ENCODE results near the gene MN1.

Gene MN1

GRCh38 chr22:27782088-27782487 lies 19.5 kb downstream of the MN1 start:
- DNase-seq, result no peak

- no peak for DNase-seq
These were observed 21.4 kb downstream of the MN1 start for GRCh38 chr22:27780161-27780575.

GRCh38 chr22:27779643-27780042 lies 21.9 kb downstream of the MN1 start:
- no peak for DNase-seq

- DNase-seq, result no peak
These were observed 23.1 kb downstream of the MN1 start for GRCh38 chr22:27778294-27779090.

GRCh38 chr22:27777128-27777527 lies 24.4 kb downstream of the MN1 start:
- DNase-seq, result no peak

GRCh38 chr22:27776650-27776958 lies 25.0 kb downstream of the MN1 start:
- no peak for DNase-seq

- no peak for DNase-seq
These were observed 25.6 kb downstream of the MN1 start for GRCh38 chr22:27775758-27776649.

- DNase-seq, result no peak
These were observed 26.4 kb downstream of the MN1 start for GRCh38 chr22:27775087-27775698.

GRCh38 chr22:27774200-27774599 lies 27.4 kb downstream of the MN1 start:
- DNase-seq, result no peak

- no peak for DNase-seq
These were observed 28.5 kb downstream of the MN1 start for GRCh38 chr22:27772984-27773498.

- DNase-seq, result no peak
These were observed 29.2 kb downstream of the MN1 start for GRCh38 chr22:27772081-27772983.

- no peak for DNase-seq
These were observed 29.9 kb downstream of the MN1 start for GRCh38 chr22:27771637-27772036.

- no peak for DNase-seq
These were observed 32.5 kb downstream of the MN1 start for GRCh38 chr22:27769012-27769411.

- no peak for DNase-seq
These were observed 33.4 kb downstream of the MN1 start for GRCh38 chr22:27768027-27768653.

GRCh38 chr22:27766679-27767078 lies 34.9 kb downstream of the MN1 start:
- no peak for DNase-seq

- no peak for DNase-seq
These were observed 35.8 kb downstream of the MN1 start for GRCh38 chr22:27765706-27766291.

- no peak for DNase-seq
These were observed 36.8 kb downstream of the MN1 start for GRCh38 chr22:27764722-27765236.

GRCh38 chr22:27761665-27762064 lies 39.9 kb downstream of the MN1 start:
- no peak for DNase-seq

- DNase-seq, result no peak
These were observed 40.6 kb downstream of the MN1 start for GRCh38 chr22:27761000-27761399.

GRCh38 chr22:27760474-27760873 lies 41.1 kb downstream of the MN1 start:
- no peak for DNase-seq

- no peak for DNase-seq
These were observed 43.5 kb downstream of the MN1 start for GRCh38 chr22:27757928-27758525.
